Measurements from ENCODE around the gene LRP8. TPM values are rescaled to one million over a fixed set of nuclear protein-coding genes. Genes with fewer than 3 reads are reported as not detected.
A peak's percentile ranks its signal among the peaks of the same experiment; 100 is the strongest.

The LRP8 gene
- total and polyA plus RNA-seq, 2 of the 13 experiments (the other 11 are each of a cell fraction or from before 2014, with no cell fraction given), result 17.3 to 17.4 TPM

GRCh38 chr1:53238197-53239155, 89.4 kb downstream of the LRP8 start, which contains the start of gene MAGOH (continued):
- TF ChIP-seq ZHX1 (CRISPR knock-in tag; IDR thresholded peaks at IDR 0.05; ENCODE audit: low read depth) (peak; percentile 91), ZEB1 (IDR thresholded peaks at IDR 0.05; ENCODE audit: insufficient replicate concordance, low read depth) (peak; percentile 26), DNMT1 (CRISPR knock-in tag; IDR thresholded peaks at IDR 0.05) (no peak), STAT6 (CRISPR knock-in tag; IDR thresholded peaks at IDR 0.05; ENCODE audit: borderline replicate concordance) (peak; percentile 74; the same call in 1 of the 2 replicates), NR2F2 (IDR thresholded peaks at IDR 0.05; ENCODE audit: borderline replicate concordance, low read depth) (no peak), MED1 (CRISPR knock-in tag; IDR thresholded peaks at IDR 0.05) (peak; percentile 85), ZNF773 (CRISPR knock-in tag; IDR thresholded peaks at IDR 0.05; ENCODE audit: borderline replicate concordance) (no peak), POLR2G (IDR thresholded peaks at IDR 0.05; ENCODE audit: low read depth, low read length) (peak; percentile 88), TEAD3 (CRISPR knock-in tag; optimal IDR thresholded peaks at IDR 0.05; ENCODE audit: borderline replicate concordance) (peak; percentile 64), PAXIP1 (CRISPR knock-in tag; conservative IDR thresholded peaks at IDR 0.05) (peak; percentile 49; the same call in 1 of the 2 replicates), SATB2 (CRISPR knock-in tag; IDR thresholded peaks at IDR 0.05) (no peak), FOXA3 (CRISPR knock-in tag; IDR thresholded peaks at IDR 0.05) (peak; percentile 66), BCL6 (CRISPR knock-in tag; IDR thresholded peaks at IDR 0.05) (peak; percentile 66), FOXO4 (CRISPR knock-in tag; conservative IDR thresholded peaks at IDR 0.05) (no peak), CAMTA2 (CRISPR knock-in tag; IDR thresholded peaks at IDR 0.05; ENCODE audit: borderline replicate concordance) (no peak), KDM4B (CRISPR knock-in tag; IDR thresholded peaks at IDR 0.05) (0 out of 2 replicates have a peak, but pooled peaks have one; percentile 79), GLI4 (CRISPR knock-in tag; IDR thresholded peaks at IDR 0.05; ENCODE audit: borderline replicate concordance) (no peak)
